HAP-1 (cell line): ENCODE data around the gene MSRB1.
"Not testable (repeated sequence)": the region's sequence is repeated elsewhere in the genome, so short reads cannot be mapped to it uniquely, and the experiment has no call there.

Experiments
- DNase-seq, 2 experiments: peaks; one replicate each; pipeline ENCODE4 v3.0.0-alpha.2; 2016 to 2020; ENCODE audit warnings: low spot score in 2 of 2
- H3K27me3 ChIP-seq: fragments of 250-450 bp; sonication (Bioruptor Pico); 2 replicates; pipeline ENCODE4 v1.5.1; 2020; ENCODE audit warnings: low read depth, mild to moderate bottlenecking, moderate library complexity
- H3K36me3 ChIP-seq: fragments of 250-450 bp; sonication (Bioruptor Pico); replicated peaks from 2 replicates; pipeline ENCODE4 v1.5.1; 2020; ENCODE audit warnings: mild to moderate bottlenecking
- H3K4me1 ChIP-seq: fragments of 250-450 bp; sonication (Bioruptor Pico); 2 replicates; pipeline ENCODE4 v1.5.1; 2020; ENCODE audit warnings: mild to moderate bottlenecking
- H3K4me3 ChIP-seq: fragments of 250-450 bp; sonication (Bioruptor Pico); 2 replicates; pipeline ENCODE4 v1.5.1; 2020; ENCODE audit warnings: mild to moderate bottlenecking, moderate library complexity
- H3K9me3 ChIP-seq: fragments of 250-450 bp; sonication (Bioruptor Pico); 2 replicates; pipeline ENCODE4 v1.5.1; 2020; ENCODE audit warnings: mild to moderate bottlenecking, moderate library complexity
- in situ Hi-C: fragments of 300-500 bp; cut with MboI; formaldehyde crosslinking; loops from 3 replicates; pipeline ENCODE4 v1.14.3; 2020; ENCODE audit warnings: low sequenced_read_pairs, inconsistent platforms, mixed read lengths

The MSRB1 gene

GRCh38 chr16:1932050-1933028, 10.7 kb downstream of the MSRB1 start:
- no peaks in the 10 kb centered on the region for H3K27me3 ChIP-seq
- H3K36me3 ChIP-seq = no peaks in the 10 kb centered on the region
- H3K4me1 ChIP-seq = peaks cover 3% of the 10 kb centered on the region; the same call in 1 of the 2 replicates
- H3K9me3 ChIP-seq = no peaks in the 10 kb centered on the region
- H3K4me3 ChIP-seq = no peak overlapping the region
- in situ Hi-C loops = loop anchor here (5.0 kb wide), 1 partner anchor 75 kb away; no protein-coding TSS in a partner anchor
- no peak for DNase-seq

DNA sequence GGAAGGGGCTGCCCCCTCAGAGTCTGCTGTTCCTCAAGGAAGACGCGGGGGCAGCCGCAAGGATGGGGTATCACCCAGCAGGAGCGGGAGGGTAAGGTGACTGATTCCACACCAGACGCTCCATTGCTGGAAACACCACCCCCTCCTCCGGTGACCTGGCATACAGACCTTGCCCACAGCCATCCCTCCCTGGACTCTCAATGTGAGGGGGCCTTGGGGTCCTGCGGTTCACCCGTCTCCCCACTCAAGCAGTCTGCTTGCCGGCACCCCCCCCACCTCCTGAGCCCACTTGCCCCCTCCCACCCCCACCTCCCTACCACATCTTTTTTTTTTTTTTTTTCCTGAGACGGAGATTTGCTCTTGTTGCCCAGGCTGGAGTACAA, 12.7 kb downstream of the MSRB1 start:
- Histone ChIP-seq H3K9me3 (no peaks in the 10 kb centered on the region), H3K4me1 (peaks cover 3% of the 10 kb centered on the region; the same call in 1 of the 2 replicates), H3K36me3 (no peaks in the 10 kb centered on the region), H3K4me3 (no peak overlapping the region), H3K27me3 (no peaks in the 10 kb centered on the region)
- in situ Hi-C loops = loop anchor here (5.0 kb wide), 1 partner anchor 73 kb away; no protein-coding TSS in a partner anchor
- no peak for DNase-seq

DNA sequence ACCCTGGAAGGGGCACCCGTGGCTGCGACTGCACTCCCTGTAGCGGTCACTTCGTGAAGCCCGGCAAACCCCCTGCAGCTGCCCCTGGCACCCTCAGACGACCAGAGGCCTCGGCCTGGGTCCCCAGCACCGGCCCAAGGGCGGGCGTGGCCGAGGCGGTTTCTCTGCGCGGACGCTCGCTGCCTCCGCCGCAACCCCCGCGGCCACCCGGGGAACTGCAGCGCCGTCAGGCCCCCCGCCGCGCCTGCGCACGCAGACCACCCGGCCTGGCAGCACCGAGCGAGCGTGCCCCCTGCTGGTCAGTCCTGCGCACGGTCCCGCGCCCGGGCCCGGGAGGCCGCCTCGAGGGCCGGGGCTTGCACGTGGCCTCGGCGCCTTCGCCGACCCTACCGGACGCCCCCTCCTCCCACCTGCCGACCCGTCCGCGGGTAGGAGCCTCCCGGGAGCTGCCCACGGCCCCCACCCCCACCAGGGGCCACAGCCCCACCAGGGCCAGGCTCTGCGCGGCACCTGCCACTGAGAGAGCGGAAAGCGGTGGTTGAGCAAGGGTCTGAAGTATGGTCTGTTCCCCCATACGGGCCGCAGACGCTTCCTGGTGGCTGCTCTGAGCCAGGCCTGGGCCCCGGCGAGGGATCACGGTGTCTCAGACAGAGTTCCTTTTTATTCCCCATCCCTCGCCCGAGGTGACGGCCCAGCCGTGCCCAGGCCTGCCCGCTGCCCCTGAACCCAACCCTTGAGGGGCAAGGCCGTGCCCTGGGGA, 13.2 kb downstream of the MSRB1 start:
- peak overlapping the region; percentile 26 for H3K4me3 ChIP-seq
- no peaks in the 10 kb centered on the region for H3K27me3 ChIP-seq
- H3K36me3 ChIP-seq = no peaks in the 10 kb centered on the region
- in situ Hi-C loops = loop anchor here (5.0 kb wide), 1 partner anchor 72 kb away; no protein-coding TSS in a partner anchor
- DNase-seq = peak; percentile 79 to 95
- H3K4me1 ChIP-seq = peaks cover 3% of the 10 kb centered on the region; the same call in 1 of the 2 replicates
- H3K9me3 ChIP-seq = no peaks in the 10 kb centered on the region

- Histone ChIP-seq H3K27me3 (no peaks in the 10 kb centered on the region), H3K36me3 (no peaks in the 10 kb centered on the region), H3K4me1 (peaks cover 3% of the 10 kb centered on the region; the same call in 1 of the 2 replicates), H3K4me3 (peak overlapping the region; percentile 26), H3K9me3 (no peaks in the 10 kb centered on the region)
- in situ Hi-C loops = no loop called here
- peak in 1 of 2 experiments; percentile 64 for DNase-seq
These were observed 13.9 kb downstream of the MSRB1 start for GRCh38 chr16:1929105-1929504.

GRCh38 chr16:1926271-1926670, 16.7 kb downstream of the MSRB1 start:
- Histone ChIP-seq H3K9me3 (no peaks in the 10 kb centered on the region; the same call in 1 of the 2 replicates), H3K4me3 (no peak overlapping the region), H3K36me3 (no peaks in the 10 kb centered on the region), H3K27me3 (peaks cover 2% of the 10 kb centered on the region; the same call in 1 of the 2 replicates), H3K4me1 (peaks cover 10% of the 10 kb centered on the region)
- in situ Hi-C loops = no loop called here
- DNase-seq = no peak

DNA sequence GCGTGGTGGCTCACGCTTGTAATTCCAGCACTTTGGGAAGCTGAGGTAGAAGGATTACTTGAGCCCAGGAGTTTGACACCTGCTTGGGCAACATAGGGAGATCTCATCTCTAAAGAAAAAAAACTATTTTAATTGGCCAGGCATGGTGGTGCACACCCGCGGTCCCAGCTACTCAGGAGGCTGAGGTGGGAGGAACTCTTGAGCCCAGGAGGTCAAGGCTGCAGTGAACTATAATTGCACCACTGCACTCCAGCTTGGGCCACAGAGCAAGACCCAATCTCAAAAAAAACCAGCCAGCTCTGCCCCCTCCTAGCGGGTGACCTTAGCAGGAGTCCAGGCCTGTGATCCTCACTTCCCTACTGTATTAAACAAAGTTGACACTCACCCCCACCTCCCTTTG, 18.9 kb downstream of the MSRB1 start:
- in situ Hi-C loops = no loop called here
- Histone ChIP-seq H3K27me3 (peaks cover 18% of the 10 kb centered on the region), H3K36me3 (no peaks in the 10 kb centered on the region), H3K4me1 (peaks cover 15% of the 10 kb centered on the region), H3K4me3 (no peak overlapping the region), H3K9me3 (no peaks in the 10 kb centered on the region; the same call in 1 of the 2 replicates)
- no peak for DNase-seq

DNA sequence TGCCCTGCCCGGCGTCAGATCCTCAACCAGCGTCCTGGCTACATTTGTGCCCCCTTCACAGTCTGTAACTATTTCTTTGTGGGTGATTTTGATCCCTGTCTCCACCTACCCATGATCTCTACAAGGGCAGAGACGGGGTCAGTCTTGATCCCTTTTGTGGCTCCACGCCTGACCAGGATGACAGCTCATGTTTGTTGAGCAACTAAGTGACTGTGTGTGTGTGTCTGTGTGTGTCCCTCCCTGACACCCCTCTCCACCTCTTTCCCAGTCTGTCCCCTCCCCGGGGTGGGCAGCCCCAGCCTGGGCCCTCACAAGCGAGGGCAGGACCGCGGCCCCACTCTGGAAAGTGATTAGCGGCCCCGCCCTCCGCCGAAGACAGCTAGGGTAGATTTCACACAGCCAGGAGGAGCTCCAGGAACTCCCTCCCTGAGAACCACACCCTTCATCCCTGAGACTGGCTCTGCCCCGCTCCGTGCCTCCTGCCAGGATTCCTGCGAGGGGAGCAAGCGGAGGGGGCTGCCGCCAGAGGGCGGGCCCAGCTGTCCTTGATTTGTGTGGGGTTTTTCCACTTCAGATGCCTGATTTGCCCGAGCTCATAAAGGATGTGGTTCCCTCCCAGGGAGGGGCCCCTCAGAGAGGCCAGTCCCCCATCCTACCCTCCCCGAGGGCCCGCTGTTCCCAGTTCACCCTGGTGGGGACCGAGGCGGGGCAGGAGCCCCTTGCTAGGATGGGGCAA, 19.5 kb downstream of the MSRB1 start:
- Histone ChIP-seq H3K4me1 (peaks cover 14% of the 10 kb centered on the region), H3K27me3 (peaks cover 24% of the 10 kb centered on the region), H3K9me3 (no peaks in the 10 kb centered on the region; the same call in 1 of the 2 replicates), H3K4me3 (no peak overlapping the region), H3K36me3 (no peaks in the 10 kb centered on the region)
- in situ Hi-C loops = no loop called here
- peak; percentile 84 to 89 for DNase-seq

- Histone ChIP-seq H3K9me3 (no peaks in the 10 kb centered on the region; the same call in 1 of the 2 replicates), H3K4me1 (peaks cover 14% of the 10 kb centered on the region), H3K4me3 (no peak overlapping the region), H3K27me3 (peaks cover 29% of the 10 kb centered on the region), H3K36me3 (no peaks in the 10 kb centered on the region)
- in situ Hi-C loops = no loop called here
- DNase-seq = no peak
These were observed 20.6 kb downstream of the MSRB1 start for GRCh38 chr16:1922357-1922756.

DNA sequence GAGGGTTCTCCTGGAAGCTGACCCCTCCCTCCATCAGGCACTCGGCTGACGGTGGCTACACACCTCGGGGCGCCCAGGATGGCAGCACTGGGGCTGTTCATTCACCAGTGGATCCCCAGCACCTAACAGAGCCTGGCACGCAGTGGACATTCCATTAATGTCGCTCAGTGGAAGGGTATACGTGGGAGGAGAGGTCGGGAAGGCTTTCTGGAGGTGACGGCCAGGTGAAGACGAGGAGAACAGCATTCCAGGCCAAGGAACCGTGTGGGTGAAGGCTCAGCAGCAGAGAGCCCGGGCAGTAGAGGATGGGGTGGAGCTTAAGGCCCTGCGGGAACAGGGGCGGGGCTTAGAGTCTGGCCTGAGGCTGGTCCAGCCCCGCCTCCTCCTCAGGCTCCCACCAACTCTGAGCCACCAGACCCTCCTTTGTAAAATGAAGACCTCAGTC, 22.2 kb downstream of the MSRB1 start:
- in situ Hi-C loops = no loop called here
- Histone ChIP-seq H3K36me3 (no peaks in the 10 kb centered on the region), H3K27me3 (peaks cover 36% of the 10 kb centered on the region), H3K4me3 (no peak overlapping the region), H3K9me3 (no peaks in the 10 kb centered on the region; the same call in 1 of the 2 replicates), H3K4me1 (peaks cover 14% of the 10 kb centered on the region)
- peak; percentile 70 to 86 for DNase-seq

DNA sequence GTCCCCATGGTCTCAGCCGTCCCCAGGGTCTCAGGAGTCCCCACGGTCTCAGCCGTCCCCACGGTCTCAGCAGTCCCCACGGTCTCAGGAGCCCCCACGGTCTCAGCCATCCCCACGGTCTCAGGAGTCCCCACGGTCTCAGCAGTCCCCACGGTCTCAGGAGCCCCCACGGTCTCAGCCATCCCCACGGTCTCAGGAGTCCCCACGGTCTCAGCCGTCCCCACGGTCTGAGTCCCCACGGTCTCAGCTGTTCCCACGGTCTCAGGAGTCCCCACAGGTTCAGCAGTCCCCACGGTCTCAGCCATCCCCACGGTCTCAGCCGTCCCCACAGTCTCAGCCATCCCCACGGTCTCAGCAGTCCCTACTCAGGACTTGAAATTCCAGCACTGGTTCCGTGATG, 22.9 kb downstream of the MSRB1 start:
- peaks cover 14% of the 10 kb centered on the region for H3K4me1 ChIP-seq
- DNase-seq, in situ Hi-C loops: not testable (repeated sequence)

DNA sequence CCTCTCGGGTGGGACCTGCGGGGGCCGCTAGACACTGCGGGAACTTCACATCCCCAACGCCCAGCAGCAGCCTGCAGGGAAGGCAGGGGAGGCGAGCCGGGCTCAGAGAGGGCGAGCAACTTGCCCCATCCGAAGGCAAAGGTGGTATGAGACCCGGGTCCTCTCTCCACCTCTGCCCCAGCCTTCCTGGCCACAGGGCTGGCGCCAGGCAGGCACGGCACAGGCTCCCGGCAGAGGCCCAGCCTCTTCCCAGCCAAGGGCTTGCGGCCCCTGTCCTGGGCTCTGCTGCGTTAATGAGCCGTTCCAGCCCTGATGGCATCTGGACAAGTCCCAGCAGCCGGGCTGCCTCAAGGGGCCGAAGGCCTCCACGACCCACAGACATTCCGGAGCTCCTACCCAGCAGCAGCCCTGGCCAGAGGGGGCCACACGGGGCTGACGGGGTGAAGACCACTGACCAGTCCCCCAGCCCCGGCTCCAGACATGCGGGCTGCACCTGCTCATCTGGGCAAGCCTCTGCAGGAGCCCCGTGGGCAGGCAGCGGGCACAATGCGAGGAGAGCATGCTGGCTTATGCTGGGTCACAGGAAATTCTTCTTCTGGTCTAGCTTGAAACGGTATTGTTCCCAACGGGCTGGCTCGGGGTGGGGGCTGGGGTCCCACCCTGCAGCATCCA, 23.5 kb downstream of the MSRB1 start:
- H3K9me3 ChIP-seq = no peaks in the 10 kb centered on the region; the same call in 1 of the 2 replicates
- no peak for DNase-seq
- H3K4me1 ChIP-seq = peaks cover 14% of the 10 kb centered on the region
- H3K27me3 ChIP-seq = peaks cover 39% of the 10 kb centered on the region
- H3K4me3 ChIP-seq = no peak overlapping the region
- H3K36me3 ChIP-seq = no peaks in the 10 kb centered on the region
- in situ Hi-C loops = no loop called here

More for the DNA sequence above, 22.9 kb downstream of the MSRB1 start:
- not testable (repeated sequence) for H3K9me3 ChIP-seq, H3K36me3 ChIP-seq, H3K4me3 ChIP-seq
- H3K27me3 ChIP-seq = peaks cover 39% of the 10 kb centered on the region

DNA sequence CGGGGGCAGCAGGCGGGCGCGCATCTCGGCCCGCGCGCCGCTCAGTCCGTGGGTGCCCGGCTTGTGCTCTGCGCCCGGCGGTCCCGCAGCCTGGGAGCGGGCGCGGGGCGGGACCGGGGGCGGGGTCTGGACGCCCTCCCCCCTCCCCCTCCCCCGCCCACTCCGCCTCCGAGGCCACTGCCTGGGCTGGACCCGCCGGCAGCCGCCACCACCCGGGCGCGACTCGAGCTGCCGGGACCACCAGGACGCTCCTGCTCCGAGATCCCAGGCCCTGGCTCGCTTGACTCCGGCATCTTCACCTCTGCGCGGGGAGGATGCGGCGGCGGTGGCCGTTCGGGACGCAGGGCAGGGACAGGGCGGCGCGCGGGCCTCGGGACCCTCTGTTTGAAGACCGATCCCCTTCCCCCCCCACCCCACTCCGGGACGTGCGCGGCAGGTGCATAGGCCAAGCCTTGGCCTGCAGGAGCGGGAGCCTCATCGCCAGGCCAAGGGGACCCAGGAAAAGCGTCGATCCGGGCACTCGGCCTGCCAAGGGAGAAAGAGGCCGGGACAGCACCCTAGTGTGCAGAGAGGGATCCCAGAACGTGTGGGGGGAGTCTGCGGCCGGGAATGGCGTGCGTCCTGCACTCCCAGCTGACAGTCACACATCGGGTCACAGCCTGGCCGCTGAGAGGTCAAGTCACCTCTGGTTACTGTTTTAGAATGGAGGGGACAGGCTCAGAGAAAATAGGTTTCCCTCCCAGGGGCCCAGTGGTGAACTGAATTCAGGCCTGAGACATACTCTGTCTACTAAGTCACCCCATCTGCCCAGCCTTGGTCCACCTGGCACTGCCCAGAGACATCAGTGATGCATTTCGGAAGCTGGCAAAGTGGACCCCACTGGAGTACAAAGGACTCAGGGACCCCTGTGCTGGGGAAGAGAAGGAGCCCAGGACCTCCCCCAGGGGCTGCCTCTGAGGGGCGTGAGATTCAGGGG, 24.4 kb downstream of the MSRB1 start, which contains the start of gene HS3ST6:
TSS of gene HS3ST6 (minus strand) at position 65 of the 976 bp plus-strand sequence. CDS start 92 bp downstream, outside the sequence.
- Histone ChIP-seq H3K9me3 (no peaks in the 10 kb centered on the region; the same call in 1 of the 2 replicates), H3K4me1 (peaks cover 10% of the 10 kb centered on the region), H3K36me3 (no peaks in the 10 kb centered on the region), H3K4me3 (no peak within 1 kb of the TSS), H3K27me3 (peaks cover 39% of the 10 kb centered on the region)
- no peak for DNase-seq
- in situ Hi-C loops = no loop called here
